Common myeloid progenitor, CD34-positive (primary cell): ENCODE results near the gene NUDT6.
"Not testable (repeated sequence)": the region's sequence is repeated elsewhere in the genome, so short reads cannot be mapped to it uniquely, and the experiment has no call there.

Source experiments
- CTCF ChIA-PET: fragments of 350-600 bp; sonication (Branson Sonifier 250); formaldehyde crosslinking; loops from one replicate; lab custom pipeline; 2021; ENCODE audit warnings: antibody characterized with exemption; lab: Charles Lee
- POLR2A ChIA-PET: fragments of 350-600 bp; sonication (Branson Sonifier 250); formaldehyde crosslinking; loops from one replicate; lab custom pipeline; 2021; ENCODE audit warnings: antibody characterized with exemption; lab: Charles Lee
- DNase-seq, 3 donors: peaks; one replicate each; pipeline versions ENCODE4 v3.0.0 to v3.0.0-alpha.2; 2013
- H3K27ac ChIP-seq, 2 experiments: 1 replicate in 1 of 2; 2 replicates in 1 of 2; pipeline ENCODE4 v1.7.0; 2013; ENCODE audit warnings: inconsistent platforms in 2 of 2, low read length in 2 of 2, mild to moderate bottlenecking in 2 of 2, low read depth in 1 of 2, moderate library complexity in 1 of 2; ENCODE audit not compliant: severe bottlenecking in 2 of 2, insufficient read depth in 1 of 2, poor library complexity in 1 of 2
- H3K27me3 ChIP-seq, 5 experiments: replicated peaks in 2 of 5; 1 replicate in 3 of 5; 2 replicates in 2 of 5; pipeline versions ENCODE4 v1.6.1 to v1.7.0; 2013; ENCODE audit warnings: low read length in 4 of 5, mild to moderate bottlenecking in 2 of 5, moderate library complexity in 2 of 5, inconsistent platforms in 1 of 5; ENCODE audit not compliant: insufficient read depth in 5 of 5, control insufficient read depth in 4 of 5
- H3K36me3 ChIP-seq, 4 experiments: 1 replicate in 2 of 4; 2 replicates in 2 of 4; pipeline versions ENCODE4 v1.6.1 to v1.7.0; 2013; ENCODE audit warnings: low read length in 3 of 4, control low read depth in 1 of 4, mild to moderate bottlenecking in 1 of 4; ENCODE audit not compliant: control insufficient read depth in 4 of 4, insufficient read depth in 4 of 4
- H3K4me1 ChIP-seq, 4 experiments: 1 replicate in 3 of 4; 2 replicates in 1 of 4; pipeline versions ENCODE4 v1.6.1 to v1.7.1; 2013; ENCODE audit warnings: low read length in 3 of 4, mild to moderate bottlenecking in 3 of 4, control low read depth in 1 of 4, inconsistent platforms in 1 of 4, moderate library complexity in 1 of 4; ENCODE audit not compliant: control insufficient read depth in 4 of 4, insufficient read depth in 4 of 4; ENCODE audit errors: control extremely low read depth in 1 of 4
- H3K4me3 ChIP-seq, 7 experiments: 1 replicate in 4 of 7; 2 replicates in 3 of 7; pipeline versions ENCODE4 v1.5.1 to v1.7.0; 2013; ENCODE audit warnings: mild to moderate bottlenecking in 7 of 7, low read length in 6 of 7, moderate library complexity in 6 of 7, inconsistent platforms in 2 of 7, low read depth in 2 of 7, control low read depth in 1 of 7; ENCODE audit not compliant: insufficient read depth in 4 of 7, control insufficient read depth in 1 of 7; ENCODE audit errors: extremely low read depth in 1 of 7
- H3K9me3 ChIP-seq, 5 experiments: 1 replicate in 4 of 5; 2 replicates in 1 of 5; pipeline versions ENCODE4 v1.6.1 to v1.7.1; 2013; ENCODE audit warnings: low read length in 4 of 5, mild to moderate bottlenecking in 2 of 5, inconsistent platforms in 1 of 5, low read depth in 1 of 5, moderate library complexity in 1 of 5; ENCODE audit not compliant: control insufficient read depth in 4 of 5, insufficient read depth in 2 of 5; ENCODE audit errors: control extremely low read depth in 1 of 5
- WGBS: methylation state at CpG from one replicate; pipeline ENCODE4 v1.1.5; 2013; ENCODE audit not compliant: insufficient coverage; 5-methylcytosine and 5-hydroxymethylcytosine counted together

The NUDT6 gene

GRCh38 chr4:122945136-122945535 is 22.7 kb upstream of the NUDT6 start:
- H3K4me1 ChIP-seq, H3K27me3 ChIP-seq, H3K4me3 ChIP-seq, H3K9me3 ChIP-seq, H3K27ac ChIP-seq, DNase-seq, CTCF ChIA-PET, POLR2A ChIA-PET: not testable (repeated sequence)
- 90% methylated on average over 6 of the region's 17 CpGs for WGBS
- peaks cover 7 to 42% (median 27%) of the 10 kb centered on the region in 4 experiments for H3K36me3 ChIP-seq

DNA sequence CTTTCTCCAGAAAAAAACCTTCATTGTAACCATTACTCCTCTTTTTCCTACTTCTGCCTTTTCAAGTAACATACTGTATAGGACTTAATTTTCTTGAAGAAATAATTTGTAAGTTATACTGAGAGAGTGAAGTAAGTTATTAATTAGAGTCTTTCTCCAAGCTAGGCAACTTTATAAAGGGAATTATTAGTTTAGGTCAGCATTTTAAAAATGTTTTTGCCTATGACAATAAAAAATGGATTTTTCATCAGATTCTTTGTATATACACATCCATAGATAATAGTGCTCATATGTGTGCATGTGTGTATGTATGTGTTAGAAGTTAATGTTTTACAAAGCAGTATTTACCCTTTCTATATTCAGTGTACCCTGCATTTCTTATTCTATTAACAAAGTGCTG is 10.4 kb upstream of the NUDT6 start:
- no peaks in the 10 kb centered on the region for H3K27me3 ChIP-seq
- H3K9me3 ChIP-seq, result no peaks in the 10 kb centered on the region
- H3K36me3 ChIP-seq, result peaks cover 17 to 47% (median 29%) of the 10 kb centered on the region in 4 experiments
- no peak for DNase-seq
- H3K4me3 ChIP-seq, result no peak overlapping the region
- no peak overlapping the region for H3K27ac ChIP-seq
- H3K4me1 ChIP-seq, result no peaks in the 10 kb centered on the region
- ChIA-PET CTCF (interaction anchor here (0.7 to 3.8 kb wide), 2 partner anchors 18 to 1033 kb away, joined by 3 to 18 read pairs; no protein-coding TSS in a partner anchor), POLR2A (no interaction called here)

DNA sequence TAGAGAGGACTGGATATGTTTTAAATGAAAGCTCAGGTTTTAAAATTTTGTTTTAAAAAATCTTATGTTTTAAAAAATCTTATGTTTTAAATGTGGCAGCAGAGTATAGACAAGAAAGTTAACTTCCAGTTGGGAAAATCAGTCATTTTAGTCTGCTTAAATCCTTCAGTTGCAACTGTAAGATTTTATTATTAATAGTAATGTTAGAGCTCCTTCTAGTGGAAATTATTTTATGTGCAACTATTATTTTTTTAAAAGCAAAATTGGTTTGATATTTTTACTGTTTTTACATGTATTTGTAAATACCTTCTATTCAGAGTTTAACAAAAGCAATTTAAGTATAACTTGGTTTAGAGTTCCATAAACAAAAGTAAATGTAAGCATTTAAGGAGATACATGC is 8.5 kb upstream of the NUDT6 start:
- CTCF ChIA-PET, result interaction anchor here (0.9 to 3.8 kb wide), 14 partner anchors 11 to 353 kb away, joined by 3 to 27 read pairs (median 4); partner anchors contain the start of genes BBS12 and NUDT6
- peak in 2 of 3 donors; percentile 21 to 41 for DNase-seq
- Histone ChIP-seq H3K4me3 (no peak overlapping the region), H3K4me1 (no peaks in the 10 kb centered on the region), H3K36me3 (peaks cover 19 to 33% (median 23%) of the 10 kb centered on the region in 4 experiments), H3K9me3 (no peaks in the 10 kb centered on the region), H3K27ac (no peak overlapping the region), H3K27me3 (no peaks in the 10 kb centered on the region)
- POLR2A ChIA-PET, result no interaction called here

DNA sequence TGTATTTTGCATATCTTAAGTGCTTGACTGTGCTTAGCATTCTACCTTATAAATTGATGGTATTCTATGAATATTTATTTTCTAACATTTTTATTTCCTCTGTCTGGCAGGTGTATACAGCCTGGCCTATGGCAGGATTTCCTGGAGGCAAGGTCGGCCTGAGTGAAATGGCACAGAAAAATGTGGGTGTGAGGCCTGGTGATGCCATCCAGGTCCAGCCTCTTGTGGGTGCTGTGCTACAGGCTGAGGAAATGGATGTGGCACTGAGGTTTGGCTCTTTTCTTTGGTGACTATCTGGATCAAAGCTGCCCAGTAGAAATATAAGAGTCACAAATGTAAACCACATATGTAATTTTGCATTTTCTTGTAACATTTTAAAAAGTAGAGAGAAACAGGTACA is 6.5 kb upstream of the NUDT6 start:
- ChIA-PET POLR2A (interaction anchor here (0.5 kb wide), 1 partner anchor 882 kb away, joined by 3 read pairs; no protein-coding TSS in a partner anchor), CTCF (interaction anchor here (1.1 to 3.8 kb wide), 6 partner anchors 9 to 1028 kb away, joined by 3 to 27 read pairs (median 6); partner anchors contain the start of gene NUDT6)
- Histone ChIP-seq H3K4me3 (no peak overlapping the region), H3K9me3 (no peaks in the 10 kb centered on the region), H3K27ac (no peak overlapping the region), H3K4me1 (peaks cover 4 to 7% (median 5%) of the 10 kb centered on the region in 4 experiments), H3K27me3 (no peaks in the 10 kb centered on the region), H3K36me3 (peaks cover 11 to 20% (median 17%) of the 10 kb centered on the region in 4 experiments)
- WGBS, result no CpG with 5 or more reads among the region's 1 CpG
- DNase-seq, result no peak

GRCh38 chr4:122922877-122923511 is 597 bp upstream of the NUDT6 start:
- H3K27ac ChIP-seq, result peak overlapping the region; percentile 42 to 79
- H3K4me3 ChIP-seq, result peak overlapping the region; percentile 84 to 95 (median 93)
- 0% methylated on average over 32 of the region's 34 CpGs for WGBS
- H3K4me1 ChIP-seq, result peaks cover 11 to 22% (median 14%) of the 10 kb centered on the region in 4 experiments
- no peaks in the 10 kb centered on the region for H3K27me3 ChIP-seq
- peak; percentile 89 to 95 (median 93) for DNase-seq
- H3K36me3 ChIP-seq, result peaks cover 0 to 5% (median 0%) of the 10 kb centered on the region in 4 experiments
- H3K9me3 ChIP-seq, result no peaks in the 10 kb centered on the region
- CTCF ChIA-PET, result interaction anchor here (1.1 to 5.7 kb wide), 3 partner anchors 7 to 9 kb away, joined by 6 to 27 read pairs (median 6); no protein-coding TSS in a partner anchor
- POLR2A ChIA-PET, result interaction anchor here (1.2 kb wide), 1 partner anchor 611 kb away, joined by 4 read pairs; no protein-coding TSS in a partner anchor

GRCh38 chr4:122921300-122921699 is 1.1 kb downstream of the NUDT6 start:
- Histone ChIP-seq H3K9me3 (no peaks in the 10 kb centered on the region), H3K27ac (no peak overlapping the region), H3K36me3 (peaks cover 0 to 6% (median 0%) of the 10 kb centered on the region in 4 experiments), H3K4me1 (peaks cover 11 to 22% (median 14%) of the 10 kb centered on the region in 4 experiments), H3K27me3 (no peaks in the 10 kb centered on the region), H3K4me3 (peak overlapping the region in 5 of 7 experiments; percentile 84 to 95 (median 92))
- WGBS, result 100% methylated on average over 2 of the region's 5 CpGs
- DNase-seq, result no peak
- ChIA-PET POLR2A (interaction anchor here (0.5 kb wide), 1 partner anchor 281 kb away, joined by 3 read pairs; no protein-coding TSS in a partner anchor), CTCF (interaction anchor here (0.5 to 5.7 kb wide), 3 partner anchors 9 to 163 kb away, joined by 3 to 27 read pairs (median 3); no protein-coding TSS in a partner anchor)

- no peak overlapping the region for H3K27ac ChIP-seq
- peaks cover 11 to 22% (median 14%) of the 10 kb centered on the region in 4 experiments for H3K4me1 ChIP-seq
- H3K9me3 ChIP-seq, result no peaks in the 10 kb centered on the region
- POLR2A ChIA-PET, result no interaction called here
- CTCF ChIA-PET, result interaction anchor here (0.6 to 5.7 kb wide), 3 partner anchors 9 to 163 kb away, joined by 4 to 27 read pairs (median 6); no protein-coding TSS in a partner anchor
- H3K27me3 ChIP-seq, result no peaks in the 10 kb centered on the region
- no peak overlapping the region for H3K4me3 ChIP-seq
- 87% methylated on average over 3 of the region's 5 CpGs for WGBS
- no peak for DNase-seq
- H3K36me3 ChIP-seq, result peaks cover 0 to 6% (median 0%) of the 10 kb centered on the region in 4 experiments
Measured at GRCh38 chr4:122920473-122920872, 1.9 kb downstream of the NUDT6 start.
